ENCODE results near the gene SLC37A4. TPM values are rescaled to one million over a fixed set of nuclear protein-coding genes. Genes with fewer than 3 reads are reported as not detected.
"Not testable (repeated sequence)": the region's sequence is repeated elsewhere in the genome, so short reads cannot be mapped to it uniquely, and the experiment has no call there.

Gene SLC37A4
- 31.7 and 34.4 TPM in 2 replicates for total RNA-seq

DNA sequence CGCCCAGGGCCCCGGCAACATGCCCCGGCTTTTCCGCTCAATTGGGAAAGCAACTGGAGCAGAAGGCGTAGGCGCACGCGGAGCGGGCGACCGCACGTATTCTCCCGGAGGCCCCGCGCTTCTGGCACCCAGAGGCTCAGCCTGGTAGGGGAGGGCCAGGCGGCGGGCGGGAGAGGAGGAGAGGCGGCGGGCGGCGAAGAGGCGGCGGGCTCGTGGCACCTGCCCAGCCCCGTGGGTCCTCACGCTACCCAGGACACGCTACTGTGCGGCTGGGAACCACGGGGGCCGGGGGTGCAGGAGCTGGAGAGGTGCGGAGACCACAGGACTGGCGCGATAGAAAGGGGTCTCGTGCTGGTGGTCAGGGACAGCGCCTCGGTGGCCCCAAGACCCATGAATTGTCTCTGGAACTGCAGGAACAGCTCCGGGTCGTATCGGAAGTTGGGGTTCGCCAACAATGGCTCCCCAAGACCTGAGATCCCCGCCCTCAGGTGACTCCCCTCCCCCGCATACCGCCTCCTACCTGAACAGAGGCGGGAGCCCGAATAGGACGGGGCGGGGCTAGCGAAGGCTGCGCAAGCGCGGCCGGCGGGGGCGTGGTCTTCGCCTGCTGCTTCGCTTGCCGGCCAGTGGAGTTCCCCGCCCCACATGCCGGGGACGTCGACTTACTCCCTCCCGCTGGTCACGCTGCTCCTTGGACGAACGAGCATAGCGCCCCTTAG, at the start of gene SLC37A4:
Gene SLC37A4 (minus strand): TSS at position 549 of the 719 bp plus-strand sequence.
- peak within 1 kb of the TSS; percentile 65 for H3K27ac Mint-ChIP-seq
- intact Hi-C loops (cut with micrococcal nuclease): loop anchor here (1.0 to 5.0 kb wide), 5 partner anchors 12 to 64 kb away; partner anchors contain the start of genes CENATAC, HYOU1, RPS25 and TRAPPC4
- peaks cover 18% of the 10 kb centered on the region for H3K36me3 Mint-ChIP-seq (ENCODE audit: low read depth)
- peak within 1 kb of the TSS; percentile 75 for H3K4me3 Mint-ChIP-seq (ENCODE audit: low read depth)
- peaks cover 15% of the 10 kb centered on the region for H3K4me1 Mint-ChIP-seq (ENCODE audit: low read depth)
- no peaks in the 10 kb centered on the region for H3K9me3 Mint-ChIP-seq
- H3K27me3 Mint-ChIP-seq (ENCODE audit: low read depth): no peaks in the 10 kb centered on the region
- DNase-seq (ENCODE audit: low spot score): peak; percentile 98

DNA sequence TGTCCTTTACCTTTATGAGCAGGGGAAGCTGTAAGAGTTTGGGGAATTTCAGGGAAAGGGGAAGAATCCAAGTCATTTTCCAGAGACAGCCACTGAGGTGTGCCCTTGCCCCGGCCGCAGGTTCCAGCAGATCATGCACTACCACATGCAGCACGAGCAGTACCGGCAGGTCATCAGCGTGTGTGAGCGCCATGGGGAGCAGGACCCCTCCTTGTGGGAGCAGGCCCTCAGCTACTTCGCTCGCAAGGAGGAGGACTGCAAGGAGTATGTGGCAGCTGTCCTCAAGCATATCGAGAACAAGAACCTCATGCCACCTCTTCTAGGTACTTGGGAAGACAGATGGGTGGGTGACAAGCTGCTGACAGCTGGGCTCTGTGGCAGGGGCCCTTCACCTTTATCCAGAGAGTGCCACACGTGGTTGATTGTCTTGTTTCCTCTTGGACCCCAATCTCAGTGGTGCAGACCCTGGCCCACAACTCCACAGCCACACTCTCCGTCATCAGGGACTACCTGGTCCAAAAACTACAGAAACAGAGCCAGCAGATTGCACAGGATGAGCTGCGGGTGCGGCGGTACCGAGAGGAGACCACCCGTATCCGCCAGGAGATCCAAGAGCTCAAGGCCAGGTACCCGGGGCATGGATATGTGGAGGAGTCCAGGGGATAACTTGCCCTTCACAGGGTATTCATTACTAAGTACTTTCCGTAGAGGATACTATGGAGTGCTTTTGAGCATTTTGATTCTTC, 48.2 kb upstream of the SLC37A4 start:
- no peaks in the 10 kb centered on the region for H3K27me3 Mint-ChIP-seq (ENCODE audit: low read depth)
- no peak overlapping the region for H3K4me3 Mint-ChIP-seq (ENCODE audit: low read depth)
- H3K36me3 Mint-ChIP-seq (ENCODE audit: low read depth): peaks cover 58% of the 10 kb centered on the region
- intact Hi-C loops (cut with micrococcal nuclease): no loop called here
- peaks cover 4% of the 10 kb centered on the region for H3K4me1 Mint-ChIP-seq (ENCODE audit: low read depth)
- no peak overlapping the region for H3K27ac Mint-ChIP-seq
- H3K9me3 Mint-ChIP-seq: no peaks in the 10 kb centered on the region
- no peak for DNase-seq (ENCODE audit: low spot score)

DNA sequence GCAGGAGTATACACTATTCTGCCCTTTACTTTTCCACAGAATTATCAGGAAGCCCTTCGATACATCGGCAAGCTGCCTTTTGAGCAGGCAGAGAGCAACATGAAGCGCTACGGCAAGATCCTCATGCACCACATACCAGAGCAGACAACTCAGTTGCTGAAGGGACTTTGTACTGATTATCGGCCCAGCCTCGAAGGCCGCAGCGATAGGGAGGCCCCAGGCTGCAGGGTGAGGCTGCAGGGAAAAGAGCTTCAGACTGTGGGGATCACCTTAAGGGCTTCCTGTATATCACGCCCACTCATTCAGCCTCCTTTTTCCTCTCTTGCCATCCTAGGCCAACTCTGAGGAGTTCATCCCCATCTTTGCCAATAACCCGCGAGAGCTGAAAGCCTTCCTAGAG, 47.2 kb upstream of the SLC37A4 start:
- no peaks in the 10 kb centered on the region for H3K9me3 Mint-ChIP-seq
- peaks cover 64% of the 10 kb centered on the region for H3K36me3 Mint-ChIP-seq (ENCODE audit: low read depth)
- H3K4me3 Mint-ChIP-seq (ENCODE audit: low read depth): no peak overlapping the region

DNA sequence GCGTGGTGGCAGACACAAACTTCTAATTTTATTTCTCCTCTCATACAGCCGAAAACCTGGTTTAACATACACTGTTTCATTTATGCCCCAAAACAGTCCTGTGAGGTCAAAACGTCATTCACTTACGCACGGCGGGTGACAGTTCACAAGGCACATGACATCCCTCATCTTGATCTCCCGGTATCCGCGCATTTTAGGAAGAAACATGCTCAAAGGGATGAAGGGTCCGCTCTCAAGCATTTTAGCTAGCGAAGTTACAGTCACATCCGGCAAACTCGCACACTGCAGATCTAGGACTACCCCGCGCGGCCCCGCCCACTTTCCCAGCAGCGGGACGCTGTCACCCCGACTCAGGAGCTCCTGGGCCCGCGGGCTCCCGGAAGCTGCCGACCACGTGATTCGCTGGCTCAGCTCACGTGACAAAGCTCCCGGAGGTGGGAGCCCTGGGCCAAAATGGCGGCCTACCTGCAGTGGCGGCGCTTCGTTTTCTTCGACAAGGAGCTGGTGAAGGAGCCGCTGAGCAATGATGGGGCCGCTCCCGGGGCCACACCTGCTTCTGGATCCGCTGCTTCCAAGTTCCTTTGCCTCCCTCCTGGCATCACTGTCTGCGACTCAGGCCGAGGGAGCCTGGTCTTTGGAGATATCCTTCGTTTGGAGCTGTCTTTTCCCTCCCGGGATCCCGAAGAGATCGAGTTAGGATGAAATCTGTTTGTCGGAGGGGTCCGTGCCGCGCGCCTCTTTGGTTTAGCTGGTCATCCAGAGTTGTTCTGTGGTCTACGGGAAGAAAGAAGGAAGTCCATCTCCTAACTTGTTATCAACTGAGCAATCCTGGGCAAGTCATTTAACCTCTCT, 36.9 kb upstream of the SLC37A4 start, which contains the start of gene VPS11:
Gene VPS11 (plus strand): TSS at position 448 of the 852 bp plus-strand sequence. CDS start 6 bp downstream, at position 454.
- peak; percentile 98 for DNase-seq (ENCODE audit: low spot score)
- Mint-ChIP-seq H3K4me3 (ENCODE audit: low read depth) (peak within 1 kb of the TSS; percentile 92), H3K9me3 (no peaks in the 10 kb centered on the region), H3K27ac (peak within 1 kb of the TSS; percentile 97), H3K4me1 (ENCODE audit: low read depth) (peaks cover 23% of the 10 kb centered on the region), H3K27me3 (ENCODE audit: low read depth) (no peaks in the 10 kb centered on the region), H3K36me3 (ENCODE audit: low read depth) (peaks cover 16% of the 10 kb centered on the region)
- intact Hi-C loops (cut with micrococcal nuclease): loop anchor here (1.0 to 5.0 kb wide), 7 partner anchors 10 to 265 kb away; partner anchors contain the start of genes DPAGT1, HYOU1, NLRX1 and RNF26

More for the DNA sequence above, 47.2 kb upstream of the SLC37A4 start:
- intact Hi-C loops (cut with micrococcal nuclease): no loop called here
- Mint-ChIP-seq H3K27me3 (ENCODE audit: low read depth) (no peaks in the 10 kb centered on the region), H3K4me1 (ENCODE audit: low read depth) (peaks cover 4% of the 10 kb centered on the region), H3K27ac (no peak overlapping the region)
- DNase-seq (ENCODE audit: low spot score): no peak

DNA sequence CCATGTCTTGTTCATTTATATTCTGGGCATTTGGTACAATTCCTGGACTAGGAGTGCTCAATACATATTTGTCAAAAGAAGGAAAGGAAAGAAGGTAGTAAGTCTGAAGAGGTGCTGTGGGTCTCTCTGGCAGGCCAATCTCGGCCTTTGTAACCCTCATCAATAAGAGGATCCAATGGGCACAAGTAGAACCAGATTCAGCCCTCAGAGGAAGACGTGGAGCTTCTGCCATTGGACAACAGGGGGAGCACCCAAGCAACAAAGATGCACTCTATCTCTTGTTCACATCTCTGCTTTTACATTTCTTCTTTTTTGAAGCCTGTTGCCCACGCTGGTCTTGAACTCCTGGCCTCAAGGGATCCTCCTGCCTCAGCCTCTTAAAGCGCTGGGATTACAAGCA, 34.7 kb upstream of the SLC37A4 start:
- intact Hi-C loops (cut with micrococcal nuclease): loop anchor here (1.0 to 5.0 kb wide), 2 partner anchors 132 to 267 kb away; partner anchors contain the start of gene RNF26
- peak overlapping the region; percentile 34 for H3K27ac Mint-ChIP-seq
- peak overlapping the region; percentile 30 for H3K4me3 Mint-ChIP-seq (ENCODE audit: low read depth)
- no peaks in the 10 kb centered on the region for H3K9me3 Mint-ChIP-seq
- peak; percentile 51 for DNase-seq (ENCODE audit: low spot score)
- H3K27me3 Mint-ChIP-seq (ENCODE audit: low read depth): no peaks in the 10 kb centered on the region
- H3K36me3 Mint-ChIP-seq (ENCODE audit: low read depth): peaks cover 3% of the 10 kb centered on the region
- peaks cover 23% of the 10 kb centered on the region for H3K4me1 Mint-ChIP-seq (ENCODE audit: low read depth)

DNA sequence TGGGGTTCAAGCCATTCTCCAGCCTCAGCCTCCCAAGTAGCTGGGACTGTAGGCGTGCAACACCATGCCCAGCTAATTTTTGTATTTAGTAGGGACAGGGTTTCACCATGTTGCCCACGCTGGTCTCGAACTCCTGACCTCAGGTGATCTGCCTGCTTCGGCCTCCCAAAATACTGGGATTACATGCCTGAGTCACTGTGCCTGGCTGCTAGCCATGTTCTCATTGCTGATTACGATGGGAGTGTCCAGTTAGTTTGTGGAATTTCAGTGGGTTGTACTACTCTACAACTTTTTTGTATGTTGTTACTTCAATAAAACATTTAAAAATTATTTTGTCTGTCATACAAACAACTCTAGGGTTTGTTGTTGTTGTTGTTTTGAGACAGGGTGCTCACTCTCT, 32.1 kb upstream of the SLC37A4 start:
- DNase-seq (ENCODE audit: low spot score): no peak
- Mint-ChIP-seq H3K27ac (no peak overlapping the region), H3K36me3 (ENCODE audit: low read depth) (peaks cover 2% of the 10 kb centered on the region), H3K9me3 (no peaks in the 10 kb centered on the region), H3K4me3 (ENCODE audit: low read depth) (no peak overlapping the region), H3K4me1 (ENCODE audit: low read depth) (peaks cover 24% of the 10 kb centered on the region), H3K27me3 (ENCODE audit: low read depth) (no peaks in the 10 kb centered on the region)
- intact Hi-C loops (cut with micrococcal nuclease): no loop called here

DNA sequence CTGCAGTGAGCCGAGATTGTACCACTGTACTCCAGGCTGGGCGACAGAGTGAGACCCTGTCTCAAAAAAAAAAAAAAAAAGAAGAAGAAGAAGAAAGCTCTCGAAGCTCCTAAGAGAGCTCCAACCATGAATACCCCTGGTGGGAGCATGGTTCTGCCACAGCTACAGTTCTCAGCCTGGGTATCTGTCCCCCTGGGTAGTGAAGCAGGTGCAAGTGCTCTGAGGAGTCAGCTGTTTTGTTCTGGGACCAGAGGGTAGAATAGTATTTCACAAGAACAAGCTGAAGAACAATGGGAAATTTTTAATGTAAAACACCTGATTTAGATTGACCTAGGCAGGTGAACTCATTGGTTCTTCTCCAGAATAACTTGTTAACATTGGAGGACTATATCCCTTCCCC, 30.6 kb upstream of the SLC37A4 start:
- H3K36me3 Mint-ChIP-seq (ENCODE audit: low read depth): peaks cover 6% of the 10 kb centered on the region
- H3K4me3 Mint-ChIP-seq (ENCODE audit: low read depth): no peak overlapping the region
- intact Hi-C loops (cut with micrococcal nuclease): no loop called here
- no peak overlapping the region for H3K27ac Mint-ChIP-seq
- H3K27me3 Mint-ChIP-seq (ENCODE audit: low read depth): no peaks in the 10 kb centered on the region
- no peaks in the 10 kb centered on the region for H3K9me3 Mint-ChIP-seq
- DNase-seq (ENCODE audit: low spot score): no peak
- peaks cover 19% of the 10 kb centered on the region for H3K4me1 Mint-ChIP-seq (ENCODE audit: low read depth)

DNA sequence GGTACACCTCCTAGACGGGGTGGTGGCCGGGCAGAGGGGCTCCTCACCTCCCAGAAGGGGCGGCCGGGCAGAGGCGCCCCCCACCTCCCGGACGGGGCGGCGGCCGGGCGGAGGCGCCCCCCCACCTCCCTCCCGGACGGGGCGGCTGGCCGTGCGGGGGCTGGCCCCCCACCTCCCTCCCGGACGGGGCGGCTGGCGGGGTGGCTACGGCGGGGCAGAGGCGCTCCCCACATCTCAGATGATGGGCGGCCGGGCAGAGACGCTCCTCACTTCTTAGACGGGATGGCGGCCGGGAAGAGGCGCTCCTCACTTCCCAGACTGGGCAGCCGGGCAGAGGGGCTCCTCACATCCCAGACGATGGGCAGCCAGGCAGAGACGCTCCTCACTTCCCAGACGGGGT, 28.5 kb upstream of the SLC37A4 start:
- not testable (repeated sequence) for H3K27me3 Mint-ChIP-seq (ENCODE audit: low read depth); DNase-seq (ENCODE audit: low spot score); H3K9me3 Mint-ChIP-seq; H3K4me3 Mint-ChIP-seq (ENCODE audit: low read depth)
- Mint-ChIP-seq H3K36me3 (ENCODE audit: low read depth) (peaks cover 27% of the 10 kb centered on the region), H3K27ac (peak overlapping the region; percentile 42), H3K4me1 (ENCODE audit: low read depth) (peaks cover 27% of the 10 kb centered on the region)
- intact Hi-C loops (cut with micrococcal nuclease): loop anchor here (5.0 kb wide), 1 partner anchor 62 kb away; the partner anchor contains the start of gene CENATAC

DNA sequence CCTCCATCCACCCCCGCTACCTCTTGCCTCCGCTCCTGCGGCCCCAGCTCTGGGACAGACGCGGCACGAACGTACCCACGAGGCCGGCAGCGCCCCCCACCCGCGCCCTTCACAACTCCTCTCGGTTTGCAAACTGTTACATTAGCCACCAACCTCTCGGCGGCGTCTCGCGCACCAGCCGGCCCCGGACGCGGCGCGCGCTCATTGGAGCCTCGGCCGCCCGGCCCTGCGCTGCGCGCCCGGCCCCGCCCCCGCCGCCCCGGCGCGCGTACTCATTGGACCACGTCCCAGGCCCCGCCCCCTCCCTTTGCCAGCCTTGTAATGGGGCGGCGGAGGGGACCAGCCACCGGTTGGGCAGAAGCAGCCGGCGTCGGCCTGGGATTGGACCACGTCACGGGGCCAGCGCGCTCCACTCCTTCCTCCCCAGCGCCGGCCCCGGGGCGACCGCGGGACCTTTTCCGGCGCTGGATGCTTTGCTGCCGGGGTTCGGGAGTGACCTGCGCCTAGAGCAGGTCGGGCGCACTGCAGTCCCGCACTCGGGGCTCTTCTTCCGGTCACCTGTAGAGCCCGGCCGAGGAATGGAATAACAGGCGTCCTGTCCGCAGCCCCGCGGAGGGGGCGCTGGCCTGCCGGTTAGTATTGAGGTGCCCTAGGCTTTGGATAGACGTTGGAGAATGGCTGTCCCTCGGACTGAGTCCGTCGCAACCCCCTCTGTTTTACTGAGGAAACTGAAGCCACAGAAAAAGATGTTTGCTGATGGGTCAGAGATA, 26.5 kb upstream of the SLC37A4 start, which contains the start of gene HYOU1:
Gene HYOU1 (minus strand): TSS at position 206 of the 770 bp plus-strand sequence. CDS start 1,045 bp downstream, outside the sequence.
- peak; percentile 97 for DNase-seq (ENCODE audit: low spot score)
- Mint-ChIP-seq H3K4me1 (ENCODE audit: low read depth) (peaks cover 28% of the 10 kb centered on the region), H3K27ac (peak within 1 kb of the TSS; percentile 99), H3K4me3 (ENCODE audit: low read depth) (peak within 1 kb of the TSS; percentile 98), H3K36me3 (ENCODE audit: low read depth) (peaks cover 46% of the 10 kb centered on the region), H3K27me3 (ENCODE audit: low read depth) (no peaks in the 10 kb centered on the region), H3K9me3 (no peaks in the 10 kb centered on the region)
- intact Hi-C loops (cut with micrococcal nuclease): loop anchor here (1.0 to 5.0 kb wide), 6 partner anchors 10 to 60 kb away; partner anchors contain the start of genes CENATAC, HMBS, RPS25 and SLC37A4

DNA sequence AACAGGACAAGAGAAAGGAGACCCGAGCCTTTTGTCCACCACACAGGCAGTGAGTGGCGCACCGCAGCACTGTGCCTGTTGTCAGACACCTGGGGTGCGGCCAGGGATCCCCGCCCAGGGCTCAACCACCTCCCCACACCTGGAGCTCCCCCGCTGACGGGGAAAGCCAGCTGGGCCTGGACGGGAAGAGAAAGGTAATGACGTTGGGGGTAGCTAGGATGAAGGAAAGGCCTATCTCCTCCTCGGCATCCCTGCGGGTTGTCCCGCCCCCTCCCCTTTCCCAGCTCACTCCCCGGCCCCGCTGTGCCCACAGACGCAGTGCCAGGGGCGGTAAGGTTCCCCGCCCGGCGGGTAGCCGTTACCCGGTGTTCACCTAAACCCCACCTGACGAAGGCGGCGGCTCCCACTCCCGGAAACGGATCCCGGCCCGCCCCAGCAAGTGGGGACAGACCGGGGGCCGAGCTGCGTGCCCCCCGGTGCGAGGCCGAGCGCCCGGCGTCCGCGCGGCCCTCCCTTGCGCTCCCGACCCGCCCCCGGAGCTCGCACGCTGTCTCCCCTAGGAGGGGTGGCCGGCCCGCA, 25.8 kb upstream of the SLC37A4 start:
- Mint-ChIP-seq H3K4me3 (ENCODE audit: low read depth) (peak overlapping the region; percentile 98), H3K9me3 (no peaks in the 10 kb centered on the region), H3K27ac (peak overlapping the region; percentile 99), H3K27me3 (ENCODE audit: low read depth) (no peaks in the 10 kb centered on the region), H3K36me3 (ENCODE audit: low read depth) (peaks cover 52% of the 10 kb centered on the region), H3K4me1 (ENCODE audit: low read depth) (peaks cover 29% of the 10 kb centered on the region)
- intact Hi-C loops (cut with micrococcal nuclease): loop anchor here (2.0 to 5.0 kb wide), 2 partner anchors 38 to 59 kb away; partner anchors contain the start of genes CENATAC, RPS25 and TRAPPC4
- DNase-seq (ENCODE audit: low spot score): peak; percentile 33

DNA sequence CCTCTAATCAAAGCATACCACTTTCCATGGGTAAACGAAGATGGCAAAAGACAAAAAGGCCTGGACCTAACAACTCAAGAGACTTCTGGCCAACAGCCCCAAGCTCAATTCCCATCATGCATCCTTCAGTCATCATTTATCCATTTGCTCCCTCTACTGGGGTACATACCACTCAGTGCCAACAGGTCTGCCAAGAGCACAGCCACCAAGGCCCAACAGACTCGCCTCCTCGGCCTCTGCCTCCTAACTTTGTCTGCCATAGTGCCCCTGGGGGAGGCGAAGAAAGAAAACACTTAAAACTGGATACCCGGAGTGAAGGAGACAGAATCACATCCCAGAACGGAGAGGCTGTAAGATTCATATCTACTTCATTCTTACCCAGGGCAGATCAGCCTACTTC, 25.2 kb upstream of the SLC37A4 start:
- peak overlapping the region; percentile 84 for H3K4me3 Mint-ChIP-seq (ENCODE audit: low read depth)
- peak overlapping the region; percentile 85 for H3K27ac Mint-ChIP-seq
- peaks cover 58% of the 10 kb centered on the region for H3K36me3 Mint-ChIP-seq (ENCODE audit: low read depth)
- DNase-seq (ENCODE audit: low spot score): no peak
- intact Hi-C loops (cut with micrococcal nuclease): loop anchor here (2.0 to 5.0 kb wide), 2 partner anchors 37 to 59 kb away; partner anchors contain the start of genes CENATAC, RPS25 and TRAPPC4
- H3K9me3 Mint-ChIP-seq: no peaks in the 10 kb centered on the region
- H3K27me3 Mint-ChIP-seq (ENCODE audit: low read depth): no peaks in the 10 kb centered on the region
- H3K4me1 Mint-ChIP-seq (ENCODE audit: low read depth): peaks cover 29% of the 10 kb centered on the region

All from activated T-helper 2 cell treated with anti-CD3 and anti-CD28 coated beads, Interferon-gamma antibody, Interleukin-2, Interleukin-4, amounts not matched to agents 10 μg/mL and 5 μg/mL and 100 μg/mL, durations not matched to agents 14 hours and 24 hours and 36 hours (primary cell).